HepG2 (cell line): ENCODE data around the gene PPM1K. TPM values are rescaled to one million over a fixed set of nuclear protein-coding genes. Genes with fewer than 3 reads are reported as not detected.
A peak's percentile ranks its signal among the peaks of the same experiment; 100 is the strongest.

Source experiments
- EP300 ChIP-seq, 3 experiments: sonication (generic) in 1 of 3; formaldehyde crosslinking in 1 of 3; IDR thresholded peaks; 2 replicates each; pipeline versions ENCODE4 v1.5.1 to v1.6.1; 2011 to 2020; ENCODE audit warnings: low read depth in 2 of 3, low read length in 2 of 3, borderline replicate concordance in 1 of 3, improper control_type of control experiment in 1 of 3, mild to moderate bottlenecking in 1 of 3, missing genetic modification reagents in 1 of 3, moderate library complexity in 1 of 3
- FOXK1 ChIP-seq: sonication (generic); formaldehyde crosslinking; IDR thresholded peaks from 2 replicates; pipeline ENCODE4 v1.4.0; 2020; ENCODE audit warnings: low read depth, missing genetic modification reagents, borderline replicate concordance
- GLI4 ChIP-seq: sonication (generic); formaldehyde crosslinking; IDR thresholded peaks from 2 replicates; pipeline ENCODE4 v1.5.1; 2020; ENCODE audit warnings: missing genetic modification reagents, mild to moderate bottlenecking, moderate library complexity, borderline replicate concordance
- HNRNPL ChIP-seq: fragments of 200-400 bp; formaldehyde crosslinking; IDR thresholded peaks from 2 replicates; pipeline ENCODE4 v1.6.1; 2017; ENCODE audit warnings: mild to moderate bottlenecking, low read depth, low read length
- KDM1A ChIP-seq: IDR thresholded peaks from 2 replicates; pipeline ENCODE4 v1.6.1; 2016; ENCODE audit warnings: missing compliant biosample characterization
- PRPF4 ChIP-seq: fragments of 200-400 bp; formaldehyde crosslinking; IDR thresholded peaks from 2 replicates; pipeline ENCODE4 v1.6.1; 2016; ENCODE audit warnings: low read length, low read depth; ENCODE audit not compliant: poor library complexity, severe bottlenecking
- TOPORS ChIP-seq: sonication (generic); formaldehyde crosslinking; IDR thresholded peaks from 2 replicates; pipeline ENCODE4 v1.8.0; 2023; ENCODE audit warnings: mild to moderate bottlenecking, missing genetic modification reagents
- TRIM24 ChIP-seq: sonication (generic); formaldehyde crosslinking; IDR thresholded peaks from 2 replicates; pipeline ENCODE4 v1.8.0; 2022; ENCODE audit warnings: mild to moderate bottlenecking, missing genetic modification reagents
- ZNF331 ChIP-seq: sonication (generic); formaldehyde crosslinking; IDR thresholded peaks from 2 replicates; pipeline ENCODE4 v1.4.0; 2020; ENCODE audit warnings: missing genetic modification reagents
- polyA plus RNA-seq, 8 experiments: library from polyadenylated mRNA; depleted of rRNA in 3 of 8; stranded (reverse) in 7 of 8; unstranded in 1 of 8; fragments of >200 nt; fragmentation: Illumina TruSeq in 4 of 8; extraction: Trizol in 4 of 8; gene quantifications; 2 replicates each; pipeline versions ENCODE4 v1.2.1 to v1.2.3, GENCODE V29; 2011 to 2016; ENCODE audit warnings: low read depth in 4 of 8, missing spikeins in 1 of 8, mixed read lengths in 1 of 8; ENCODE audit not compliant: insufficient read depth in 1 of 8
- total RNA-seq, 5 experiments: library from RNA; depleted of rRNA; stranded (reverse); fragments of >200 nt; fragmentation: Illumina TruSeq; extraction: Trizol; gene quantifications; 2 replicates each; pipeline ENCODE4 v1.2.3, GENCODE V29; 2016; ENCODE audit warnings: low read depth in 1 of 5
- TF ChIP-seq, protein P1 (sequence below): sonication (generic); formaldehyde crosslinking; IDR thresholded peaks from 2 replicates; pipeline ENCODE4 v1.4.0; 2020; ENCODE audit warnings: missing genetic modification reagents, borderline replicate concordance
- TF ChIP-seq, protein P2 (sequence below): sonication (generic); formaldehyde crosslinking; IDR thresholded peaks from 2 replicates; pipeline ENCODE4 v1.5.0; 2020; ENCODE audit warnings: missing genetic modification reagents
- TF ChIP-seq, protein P3 (sequence below): sonication (generic); formaldehyde crosslinking; IDR thresholded peaks from 2 replicates; pipeline ENCODE4 v1.4.0; 2020; ENCODE audit warnings: missing genetic modification reagents
- TF ChIP-seq, protein P4 (sequence below), 2 experiments: sonication (generic) in 1 of 2; formaldehyde crosslinking in 1 of 2; IDR thresholded peaks; 2 replicates each; pipeline versions ENCODE4 v1.6.1 to v1.9.0; 2014 to 2022; ENCODE audit warnings: antibody characterized with exemption in 1 of 2, borderline replicate concordance in 1 of 2, inconsistent platforms in 1 of 2, low read depth in 1 of 2, missing genetic modification reagents in 1 of 2
- TF ChIP-seq, protein P5 (sequence below): IDR thresholded peaks from 2 replicates; pipeline ENCODE4 v1.6.1; 2016; ENCODE audit warnings: mild to moderate bottlenecking, missing biosample characterization, missing genetic modification reagents

The PPM1K gene
- total and polyA plus RNA-seq, 2 of the 13 experiments (the other 11 are each of a cell fraction or from before 2014, with no cell fraction given) = 11.9 to 17.8 TPM

DNA sequence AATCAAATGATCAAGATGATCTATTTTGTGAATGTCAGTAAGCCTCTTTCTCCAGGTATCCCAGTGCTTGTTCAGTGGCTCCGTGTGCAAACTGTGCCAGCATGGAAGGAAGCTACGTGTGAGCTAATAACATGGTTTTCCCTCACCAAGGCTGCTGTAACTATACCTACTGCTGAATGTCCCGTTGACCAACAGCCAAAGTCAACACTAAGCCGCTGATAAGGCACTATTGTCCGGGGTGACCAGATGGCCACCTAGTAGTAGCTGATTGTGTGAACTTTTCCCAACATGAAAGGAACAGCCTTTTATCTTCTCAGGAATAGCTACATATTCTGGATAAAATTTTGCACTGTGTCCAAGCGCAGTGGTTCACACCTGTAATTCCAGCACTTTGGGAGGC is 68.0 kb downstream of the PPM1K start (continued):
- TF ChIP-seq PRPF4 (no peak), KDM1A (CRISPR knock-in tag) (0 out of 2 replicates have a peak, but pooled peaks have one; percentile 49), ZNF331 (CRISPR knock-in tag) (peak; percentile 80), HNRNPL (no peak), GLI4 (no peak), EP300 (IDR thresholded peaks at IDR 0.05; ENCODE audit: low read depth in 2 of 2, low read length in 2 of 2) (peak in 1 of 2 experiments; percentile 44; a peak in 1 of 4 replicates), EP300 (CRISPR knock-in tag; IDR thresholded peaks at IDR 0.05; ENCODE audit: borderline replicate concordance) (peak; percentile 47; the same call in 1 of the 2 replicates), TOPORS (CRISPR knock-in tag) (0 out of 2 replicates have a peak, but pooled peaks have one; percentile 16), TRIM24 (CRISPR knock-in tag) (0 out of 2 replicates have a peak, but pooled peaks have one; percentile 18), FOXK1 (peak; percentile 27; the same call in 1 of the 2 replicates)
- TF ChIP-seq, protein P1, sequence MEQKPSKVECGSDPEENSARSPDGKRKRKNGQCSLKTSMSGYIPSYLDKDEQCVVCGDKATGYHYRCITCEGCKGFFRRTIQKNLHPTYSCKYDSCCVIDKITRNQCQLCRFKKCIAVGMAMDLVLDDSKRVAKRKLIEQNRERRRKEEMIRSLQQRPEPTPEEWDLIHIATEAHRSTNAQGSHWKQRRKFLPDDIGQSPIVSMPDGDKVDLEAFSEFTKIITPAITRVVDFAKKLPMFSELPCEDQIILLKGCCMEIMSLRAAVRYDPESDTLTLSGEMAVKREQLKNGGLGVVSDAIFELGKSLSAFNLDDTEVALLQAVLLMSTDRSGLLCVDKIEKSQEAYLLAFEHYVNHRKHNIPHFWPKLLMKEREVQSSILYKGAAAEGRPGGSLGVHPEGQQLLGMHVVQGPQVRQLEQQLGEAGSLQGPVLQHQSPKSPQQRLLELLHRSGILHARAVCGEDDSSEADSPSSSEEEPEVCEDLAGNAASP = peak; percentile 46; the same call in 1 of the 2 replicates
- TF ChIP-seq, protein P2, sequence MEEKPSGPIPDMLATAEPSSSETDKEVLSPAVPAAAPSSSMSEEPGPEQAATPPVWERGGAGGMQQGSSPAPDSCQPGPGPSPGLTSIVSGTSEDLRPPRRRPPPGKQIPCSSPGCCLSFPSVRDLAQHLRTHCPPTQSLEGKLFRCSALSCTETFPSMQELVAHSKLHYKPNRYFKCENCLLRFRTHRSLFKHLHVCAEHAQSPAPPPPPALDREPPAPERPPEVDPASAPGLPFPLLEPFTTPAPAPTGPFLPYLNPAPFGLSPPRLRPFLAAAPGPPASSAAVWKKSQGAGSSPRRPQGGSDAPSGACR (CRISPR knock-in tag) = no peak; the same call in 1 of the 2 replicates
- TF ChIP-seq, protein P3, sequence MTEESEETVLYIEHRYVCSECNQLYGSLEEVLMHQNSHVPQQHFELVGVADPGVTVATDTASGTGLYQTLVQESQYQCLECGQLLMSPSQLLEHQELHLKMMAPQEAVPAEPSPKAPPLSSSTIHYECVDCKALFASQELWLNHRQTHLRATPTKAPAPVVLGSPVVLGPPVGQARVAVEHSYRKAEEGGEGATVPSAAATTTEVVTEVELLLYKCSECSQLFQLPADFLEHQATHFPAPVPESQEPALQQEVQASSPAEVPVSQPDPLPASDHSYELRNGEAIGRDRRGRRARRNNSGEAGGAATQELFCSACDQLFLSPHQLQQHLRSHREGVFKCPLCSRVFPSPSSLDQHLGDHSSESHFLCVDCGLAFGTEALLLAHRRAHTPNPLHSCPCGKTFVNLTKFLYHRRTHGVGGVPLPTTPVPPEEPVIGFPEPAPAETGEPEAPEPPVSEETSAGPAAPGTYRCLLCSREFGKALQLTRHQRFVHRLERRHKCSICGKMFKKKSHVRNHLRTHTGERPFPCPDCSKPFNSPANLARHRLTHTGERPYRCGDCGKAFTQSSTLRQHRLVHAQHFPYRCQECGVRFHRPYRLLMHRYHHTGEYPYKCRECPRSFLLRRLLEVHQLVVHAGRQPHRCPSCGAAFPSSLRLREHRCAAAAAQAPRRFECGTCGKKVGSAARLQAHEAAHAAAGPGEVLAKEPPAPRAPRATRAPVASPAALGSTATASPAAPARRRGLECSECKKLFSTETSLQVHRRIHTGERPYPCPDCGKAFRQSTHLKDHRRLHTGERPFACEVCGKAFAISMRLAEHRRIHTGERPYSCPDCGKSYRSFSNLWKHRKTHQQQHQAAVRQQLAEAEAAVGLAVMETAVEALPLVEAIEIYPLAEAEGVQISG (CRISPR knock-in tag) = 0 out of 2 replicates have a peak, but pooled peaks have one; percentile 41
- TF ChIP-seq, protein P4, sequence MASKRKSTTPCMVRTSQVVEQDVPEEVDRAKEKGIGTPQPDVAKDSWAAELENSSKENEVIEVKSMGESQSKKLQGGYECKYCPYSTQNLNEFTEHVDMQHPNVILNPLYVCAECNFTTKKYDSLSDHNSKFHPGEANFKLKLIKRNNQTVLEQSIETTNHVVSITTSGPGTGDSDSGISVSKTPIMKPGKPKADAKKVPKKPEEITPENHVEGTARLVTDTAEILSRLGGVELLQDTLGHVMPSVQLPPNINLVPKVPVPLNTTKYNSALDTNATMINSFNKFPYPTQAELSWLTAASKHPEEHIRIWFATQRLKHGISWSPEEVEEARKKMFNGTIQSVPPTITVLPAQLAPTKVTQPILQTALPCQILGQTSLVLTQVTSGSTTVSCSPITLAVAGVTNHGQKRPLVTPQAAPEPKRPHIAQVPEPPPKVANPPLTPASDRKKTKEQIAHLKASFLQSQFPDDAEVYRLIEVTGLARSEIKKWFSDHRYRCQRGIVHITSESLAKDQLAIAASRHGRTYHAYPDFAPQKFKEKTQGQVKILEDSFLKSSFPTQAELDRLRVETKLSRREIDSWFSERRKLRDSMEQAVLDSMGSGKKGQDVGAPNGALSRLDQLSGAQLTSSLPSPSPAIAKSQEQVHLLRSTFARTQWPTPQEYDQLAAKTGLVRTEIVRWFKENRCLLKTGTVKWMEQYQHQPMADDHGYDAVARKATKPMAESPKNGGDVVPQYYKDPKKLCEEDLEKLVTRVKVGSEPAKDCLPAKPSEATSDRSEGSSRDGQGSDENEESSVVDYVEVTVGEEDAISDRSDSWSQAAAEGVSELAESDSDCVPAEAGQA (IDR thresholded peaks at IDR 0.05; ENCODE audit: low read depth) = 0 out of 2 replicates have a peak, but pooled peaks have one; percentile 37
- TF ChIP-seq, protein P4 (CRISPR knock-in tag; IDR thresholded peaks at IDR 0.05; ENCODE audit: borderline replicate concordance) = no peak
- TF ChIP-seq, protein P5, sequence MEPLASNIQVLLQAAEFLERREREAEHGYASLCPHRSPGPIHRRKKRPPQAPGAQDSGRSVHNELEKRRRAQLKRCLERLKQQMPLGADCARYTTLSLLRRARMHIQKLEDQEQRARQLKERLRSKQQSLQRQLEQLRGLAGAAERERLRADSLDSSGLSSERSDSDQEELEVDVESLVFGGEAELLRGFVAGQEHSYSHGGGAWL (CRISPR knock-in tag) = no peak
